GM21723 (cell line): ENCODE data around the gene BRAT1.
"Not testable (repeated sequence)": the region's sequence is repeated elsewhere in the genome, so short reads cannot be mapped to it uniquely, and the experiment has no call there.

Experiments used
- ATAC-seq: cut with Tn5 transposase; IDR thresholded peaks from one replicate; pipeline ENCODE4 v1.9.1; 2021; ENCODE audit warnings: mild to moderate bottlenecking, moderate library complexity; ENCODE audit not compliant: unreplicated experiment

BRAT1 gene

GRCh38 chr7:2555121-2556052 is at the start of gene BRAT1:
Gene BRAT1, minus strand, starts transcription at chr7:2555524. Its CDS starts 1,093 bp downstream, at chr7:2554431.
- ATAC-seq = peak; percentile 72

- no peak for ATAC-seq
These were observed 49.4 kb upstream of the BRAT1 start for GRCh38 chr7:2604608-2605174.

GRCh38 chr7:2603044-2603965 is 48.0 kb upstream of the BRAT1 start:
- ATAC-seq = no peak

GRCh38 chr7:2602406-2603043 is 47.2 kb upstream of the BRAT1 start:
- ATAC-seq = no peak

- no peak for ATAC-seq
These were observed 46.6 kb upstream of the BRAT1 start for GRCh38 chr7:2601907-2602306.

- no peak for ATAC-seq
These were observed 45.7 kb upstream of the BRAT1 start for GRCh38 chr7:2601065-2601464.

GRCh38 chr7:2598154-2598823 is 43.0 kb upstream of the BRAT1 start:
- no peak for ATAC-seq

GRCh38 chr7:2597273-2597640 is 41.9 kb upstream of the BRAT1 start:
- ATAC-seq = no peak

- ATAC-seq = no peak
These were observed 41.3 kb upstream of the BRAT1 start for GRCh38 chr7:2596464-2597272.

GRCh38 chr7:2595258-2595860 is 40.0 kb upstream of the BRAT1 start:
- ATAC-seq = no peak

- ATAC-seq = no peak
These were observed 39.3 kb upstream of the BRAT1 start for GRCh38 chr7:2594599-2594998.

GRCh38 chr7:2593036-2593727 is 37.9 kb upstream of the BRAT1 start:
- no peak for ATAC-seq

- no peak for ATAC-seq
These were observed 37.1 kb upstream of the BRAT1 start for GRCh38 chr7:2592375-2592865.

GRCh38 chr7:2589941-2590340 is 34.6 kb upstream of the BRAT1 start:
- ATAC-seq = not testable (repeated sequence)

- no peak for ATAC-seq
These were observed 34.0 kb upstream of the BRAT1 start for GRCh38 chr7:2589341-2589740.

- no peak for ATAC-seq
These were observed 32.5 kb upstream of the BRAT1 start for GRCh38 chr7:2587778-2588177.

GRCh38 chr7:2587134-2587533 is 31.8 kb upstream of the BRAT1 start:
- no peak for ATAC-seq

GRCh38 chr7:2586326-2587020 is 31.1 kb upstream of the BRAT1 start:
- no peak for ATAC-seq
